ENCODE results near the gene PKIG. TPM values are rescaled to one million over a fixed set of nuclear protein-coding genes. Genes with fewer than 3 reads are reported as not detected.
"Not testable (repeated sequence)": the region's sequence is repeated elsewhere in the genome, so short reads cannot be mapped to it uniquely, and the experiment has no call there.

PKIG gene
- total RNA-seq, 2 donors from 2014 or later, result 60.9 to 81.1 TPM

DNA sequence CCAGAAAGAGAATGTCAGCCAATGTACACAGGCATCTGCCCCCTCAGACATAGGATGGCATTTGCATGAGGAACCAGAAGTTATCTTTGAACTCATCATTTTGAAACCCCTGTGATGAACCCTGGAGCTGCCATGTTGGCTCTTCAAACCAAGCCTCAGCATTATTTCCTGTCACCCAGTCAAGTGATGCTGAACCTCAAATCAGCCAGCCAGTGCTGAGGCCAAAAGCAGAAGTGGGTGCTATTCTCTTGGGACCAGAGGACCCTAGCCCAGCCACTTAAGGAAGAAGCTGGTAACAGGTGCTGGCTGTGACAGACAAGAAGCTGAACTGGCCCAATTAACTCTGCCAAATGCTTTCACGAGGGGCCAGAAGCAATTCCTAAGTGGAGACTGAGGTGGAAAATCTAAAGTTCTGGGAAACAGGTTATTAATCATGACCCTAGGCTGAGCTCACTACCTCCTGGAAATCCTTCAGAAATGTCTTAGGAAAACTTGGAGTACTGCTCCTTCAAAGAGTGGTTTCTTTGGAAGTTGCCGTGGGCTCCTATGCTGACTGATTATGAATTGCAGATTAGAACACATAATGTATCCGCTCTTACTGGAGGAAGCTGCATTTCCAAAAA, 4.0 kb downstream of the PKIG start:
- no peak for DNase-seq (ENCODE audit: low spot score)
- no peaks in the 10 kb centered on the region for H3K9me3 ChIP-seq
- intact Hi-C loops (cut with DNase I), result no loop called here
- no peaks in the 10 kb centered on the region for H3K36me3 ChIP-seq
- peak overlapping the region in 1 of 2 donors; percentile 2 for H3K27ac ChIP-seq
- WGBS, result 61% methylated on average over 3 of the region's 3 CpGs
- H3K4me1 ChIP-seq (replicated peaks), result no peaks in the 10 kb centered on the region
- H3K4me3 ChIP-seq, result no peak overlapping the region
- TF ChIP-seq POLR2AphosphoS5 (IDR thresholded peaks at IDR 0.05) (no peak), POLR2A (IDR thresholded peaks at IDR 0.05) (no peak)
- TF ChIP-seq, protein P1, sequence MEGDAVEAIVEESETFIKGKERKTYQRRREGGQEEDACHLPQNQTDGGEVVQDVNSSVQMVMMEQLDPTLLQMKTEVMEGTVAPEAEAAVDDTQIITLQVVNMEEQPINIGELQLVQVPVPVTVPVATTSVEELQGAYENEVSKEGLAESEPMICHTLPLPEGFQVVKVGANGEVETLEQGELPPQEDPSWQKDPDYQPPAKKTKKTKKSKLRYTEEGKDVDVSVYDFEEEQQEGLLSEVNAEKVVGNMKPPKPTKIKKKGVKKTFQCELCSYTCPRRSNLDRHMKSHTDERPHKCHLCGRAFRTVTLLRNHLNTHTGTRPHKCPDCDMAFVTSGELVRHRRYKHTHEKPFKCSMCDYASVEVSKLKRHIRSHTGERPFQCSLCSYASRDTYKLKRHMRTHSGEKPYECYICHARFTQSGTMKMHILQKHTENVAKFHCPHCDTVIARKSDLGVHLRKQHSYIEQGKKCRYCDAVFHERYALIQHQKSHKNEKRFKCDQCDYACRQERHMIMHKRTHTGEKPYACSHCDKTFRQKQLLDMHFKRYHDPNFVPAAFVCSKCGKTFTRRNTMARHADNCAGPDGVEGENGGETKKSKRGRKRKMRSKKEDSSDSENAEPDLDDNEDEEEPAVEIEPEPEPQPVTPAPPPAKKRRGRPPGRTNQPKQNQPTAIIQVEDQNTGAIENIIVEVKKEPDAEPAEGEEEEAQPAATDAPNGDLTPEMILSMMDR (IDR thresholded peaks at IDR 0.05), result no peak
- no peaks in the 10 kb centered on the region for H3K27me3 ChIP-seq (replicated peaks; ENCODE audit: insufficient read depth)

DNA sequence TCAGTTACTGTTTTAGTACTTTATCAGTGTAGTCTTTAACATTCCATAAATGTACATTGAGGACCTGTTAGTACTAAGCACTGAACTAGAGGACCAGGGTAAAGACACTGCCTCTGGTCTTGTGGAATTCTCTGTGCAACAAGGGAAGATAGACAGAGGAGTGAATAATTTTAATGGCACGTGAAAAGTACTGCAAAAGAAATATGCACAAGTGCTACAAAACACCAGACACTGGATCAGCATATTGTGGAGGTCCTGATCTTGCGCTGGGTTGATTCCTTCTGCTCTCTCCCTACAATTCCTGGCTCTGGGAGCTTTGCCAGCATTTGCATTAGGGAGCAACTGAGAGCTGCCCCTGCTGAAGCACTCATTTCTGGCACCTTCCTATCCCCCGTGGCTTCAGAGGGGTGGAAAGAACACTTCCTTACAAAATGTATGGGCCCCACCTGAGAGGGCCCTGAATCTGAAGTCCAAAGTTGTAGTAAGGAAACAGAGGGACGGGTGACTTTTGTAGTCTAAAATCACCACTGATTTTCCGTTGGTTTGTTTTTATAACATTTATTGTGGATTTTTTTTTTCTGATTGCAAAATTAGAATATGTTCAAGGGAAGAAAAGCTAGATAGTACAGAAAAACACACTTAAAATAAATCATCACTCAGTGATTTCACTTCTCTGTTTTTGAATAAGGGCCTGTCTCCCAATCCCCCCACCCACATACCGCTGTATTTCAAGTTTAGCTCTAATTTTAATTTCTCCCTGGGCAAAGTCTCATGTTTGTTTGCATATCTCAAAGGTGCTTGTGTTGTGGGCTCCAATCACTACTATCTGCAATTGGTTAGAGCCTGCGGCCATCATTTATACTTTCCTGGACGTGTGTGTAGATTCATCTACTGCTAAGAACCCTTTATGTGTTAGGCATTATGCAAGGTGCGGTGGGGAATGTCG, 4.9 kb downstream of the PKIG start:
- no peaks in the 10 kb centered on the region for H3K9me3 ChIP-seq
- intact Hi-C loops (cut with DNase I), result no loop called here
- no peak overlapping the region for H3K27ac ChIP-seq
- no peak overlapping the region for H3K4me3 ChIP-seq
- DNase-seq (ENCODE audit: low spot score), result no peak
- no peaks in the 10 kb centered on the region for H3K4me1 ChIP-seq (replicated peaks)
- TF ChIP-seq POLR2A (IDR thresholded peaks at IDR 0.05) (no peak), POLR2AphosphoS5 (IDR thresholded peaks at IDR 0.05) (no peak)
- TF ChIP-seq, protein P1 (IDR thresholded peaks at IDR 0.05), result no peak
- WGBS, result 70% methylated on average over 10 of the region's 10 CpGs
- H3K27me3 ChIP-seq (replicated peaks; ENCODE audit: insufficient read depth), result no peaks in the 10 kb centered on the region
- H3K36me3 ChIP-seq, result peaks cover 0 to 4% of the 10 kb centered on the region in 2 donors

DNA sequence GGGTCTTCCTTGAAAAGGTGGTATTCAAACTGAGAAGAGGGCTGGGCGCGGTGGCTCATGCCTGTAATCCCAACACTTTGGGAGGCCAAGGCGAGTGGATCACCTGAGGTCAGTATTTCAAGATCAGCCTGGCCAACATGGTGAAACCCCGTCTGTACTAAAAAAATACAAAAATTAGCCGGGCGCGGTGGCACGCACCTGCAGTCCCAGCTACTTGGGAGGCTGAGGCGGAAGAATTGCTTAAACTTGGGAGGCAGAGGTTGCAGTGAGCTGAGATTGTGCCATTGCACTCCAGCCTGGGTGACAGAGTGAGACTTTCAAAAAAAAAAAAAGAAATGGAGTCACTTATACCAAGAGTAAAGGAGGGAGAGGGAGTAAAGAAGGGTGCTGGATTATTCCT, 5.9 kb downstream of the PKIG start:
- 98% methylated on average over 9 of the region's 9 CpGs for whole genome bisulfite sequencing

DNA sequence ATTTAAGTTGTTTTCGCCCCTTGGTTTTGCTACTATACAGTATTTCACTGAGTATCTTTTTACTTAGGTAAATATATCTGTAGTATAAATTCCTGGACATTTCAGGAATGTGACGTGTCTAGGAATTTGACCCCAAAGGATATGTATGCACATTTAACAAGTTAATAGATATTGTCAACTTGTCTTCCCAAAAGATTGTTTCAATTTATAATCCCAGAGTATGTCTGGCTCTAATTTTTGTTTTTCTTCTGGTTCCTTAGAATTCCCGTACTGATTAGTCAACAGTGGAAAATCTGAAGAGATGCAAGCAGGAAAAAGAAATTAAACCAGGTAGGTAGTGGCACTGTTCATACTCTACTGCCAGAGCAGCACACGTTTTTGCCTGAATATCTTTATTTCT, 7.2 kb downstream of the PKIG start:
- no peaks in the 10 kb centered on the region for H3K4me1 ChIP-seq (replicated peaks)
- no peak for TF ChIP-seq POLR2AphosphoS5 (IDR thresholded peaks at IDR 0.05)
- TF ChIP-seq, protein P1 (IDR thresholded peaks at IDR 0.05), result no peak
- TF ChIP-seq POLR2A (IDR thresholded peaks at IDR 0.05), result no peak
- H3K27ac ChIP-seq, result no peak overlapping the region
- no peak overlapping the region for H3K4me3 ChIP-seq
- H3K9me3 ChIP-seq, result no peaks in the 10 kb centered on the region
- 82% methylated on average over 4 of the region's 4 CpGs for WGBS
- intact Hi-C loops (cut with DNase I), result no loop called here
- H3K27me3 ChIP-seq (replicated peaks; ENCODE audit: insufficient read depth), result no peaks in the 10 kb centered on the region
- H3K36me3 ChIP-seq, result peaks cover 0 to 4% of the 10 kb centered on the region in 2 donors
- no peak for DNase-seq (ENCODE audit: low spot score)

More for the DNA sequence above, 5.9 kb downstream of the PKIG start:
- H3K4me1 ChIP-seq (replicated peaks); H3K27me3 ChIP-seq (replicated peaks; ENCODE audit: insufficient read depth); H3K27ac ChIP-seq; intact Hi-C loops (cut with DNase I); H3K9me3 ChIP-seq; DNase-seq (ENCODE audit: low spot score); H3K36me3 ChIP-seq; H3K4me3 ChIP-seq: not testable (repeated sequence)

DNA sequence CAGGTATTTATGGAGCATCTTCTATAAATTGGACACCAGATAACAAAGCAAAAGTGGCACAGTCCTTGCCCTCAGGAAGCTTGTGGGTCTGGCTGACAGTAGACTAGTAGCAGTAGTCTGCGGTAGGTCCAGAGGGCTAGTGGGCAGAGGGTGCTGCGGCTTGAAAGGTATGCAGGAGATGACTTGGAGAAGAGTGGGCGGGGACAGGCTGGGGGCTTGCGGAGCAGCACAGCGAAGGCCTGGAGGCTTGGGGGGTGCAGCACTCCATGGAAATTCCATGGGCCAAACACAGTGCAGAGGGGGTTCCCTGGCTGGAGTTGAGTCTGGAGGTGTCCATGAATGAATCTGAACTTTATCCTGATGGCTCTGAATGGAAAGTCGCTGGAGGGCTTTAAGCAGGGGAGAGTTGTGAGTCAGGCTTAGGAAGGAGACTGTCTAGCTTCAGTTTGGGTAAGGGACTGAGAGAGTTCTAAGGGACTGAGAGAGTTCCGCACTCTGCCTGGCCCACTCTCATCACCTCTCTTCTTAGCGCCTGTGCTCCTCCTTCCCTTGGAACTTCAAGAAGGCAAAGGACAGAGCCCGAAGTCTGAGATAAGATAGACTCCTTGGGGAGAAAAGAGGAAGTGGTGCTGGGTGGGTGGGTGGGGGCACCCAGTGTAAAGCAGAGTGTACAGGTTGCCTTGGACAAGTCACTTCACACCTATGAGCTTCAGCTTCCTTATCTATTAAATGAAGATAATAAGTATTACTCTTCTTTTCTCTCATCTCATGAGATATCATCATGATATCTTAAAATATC, 8.8 kb downstream of the PKIG start:
- no peaks in the 10 kb centered on the region for H3K9me3 ChIP-seq
- intact Hi-C loops (cut with DNase I), result no loop called here
- H3K27me3 ChIP-seq (replicated peaks; ENCODE audit: insufficient read depth), result no peaks in the 10 kb centered on the region
- WGBS, result 88% methylated on average over 9 of the region's 9 CpGs
- no peaks in the 10 kb centered on the region for H3K4me1 ChIP-seq (replicated peaks)
- H3K27ac ChIP-seq, result no peak overlapping the region
- no peak overlapping the region for H3K4me3 ChIP-seq
- peaks cover 0 to 4% of the 10 kb centered on the region in 2 donors for H3K36me3 ChIP-seq
- TF ChIP-seq, protein P1 (IDR thresholded peaks at IDR 0.05), result no peak
- TF ChIP-seq POLR2AphosphoS5 (IDR thresholded peaks at IDR 0.05), result no peak
- no peak for TF ChIP-seq POLR2A (IDR thresholded peaks at IDR 0.05)
- no peak for DNase-seq (ENCODE audit: low spot score)
